ENCODE results near the gene NLN. TPM values are rescaled to one million over a fixed set of nuclear protein-coding genes. Genes with fewer than 3 reads are reported as not detected.
A peak's percentile ranks its signal among the peaks of the same experiment; 100 is the strongest.
"Not testable (repeated sequence)": the region's sequence is repeated elsewhere in the genome, so short reads cannot be mapped to it uniquely, and the experiment has no call there.

The NLN gene
- total RNA-seq, 2 donors from 2014 or later, result 1.8 to 2.3 TPM

- no peak overlapping the region for H3K27ac Mint-ChIP-seq
- H3K27me3 Mint-ChIP-seq, result no peaks in the 10 kb centered on the region
- H3K9me3 ChIP-seq (ENCODE audit: control insufficient read depth, low read length, poor library complexity, severe bottlenecking), result no peaks in the 10 kb centered on the region
- DNase-seq (no peak), ATAC-seq (no peak)
- no peak overlapping the region for H3K4me3 Mint-ChIP-seq
- H3K4me1 Mint-ChIP-seq, result peaks cover 11% of the 10 kb centered on the region
- peaks cover 5% of the 10 kb centered on the region for H3K36me3 Mint-ChIP-seq (ENCODE audit: low read depth)
Observed at GRCh38 chr5:65708145-65708544, 13.9 kb upstream of the NLN start.

GRCh38 chr5:65718576-65719310 is 3.3 kb upstream of the NLN start:
- DNase-seq (no peak), ATAC-seq (no peak)
- peak overlapping the region; percentile 96 for H3K4me3 Mint-ChIP-seq
- H3K4me1 Mint-ChIP-seq, result peaks cover 38% of the 10 kb centered on the region
- H3K27me3 Mint-ChIP-seq, result no peaks in the 10 kb centered on the region
- no peaks in the 10 kb centered on the region for H3K9me3 ChIP-seq (ENCODE audit: control insufficient read depth, low read length, poor library complexity, severe bottlenecking)
- H3K36me3 Mint-ChIP-seq (ENCODE audit: low read depth), result peaks cover 3% of the 10 kb centered on the region
- H3K27ac Mint-ChIP-seq, result no peak overlapping the region

GRCh38 chr5:65721050-65721719 is 820 bp upstream of the NLN start:
- DNase-seq (peak in 1 of 3 donors; percentile 7), ATAC-seq (peak; percentile 48)
- H3K9me3 ChIP-seq (ENCODE audit: control insufficient read depth, low read length, poor library complexity, severe bottlenecking), result no peaks in the 10 kb centered on the region
- peaks cover 24% of the 10 kb centered on the region for H3K4me1 Mint-ChIP-seq
- H3K27me3 Mint-ChIP-seq, result no peaks in the 10 kb centered on the region
- H3K36me3 Mint-ChIP-seq (ENCODE audit: low read depth), result no peaks in the 10 kb centered on the region
- no peak overlapping the region for H3K27ac Mint-ChIP-seq
- peak overlapping the region; percentile 96 for H3K4me3 Mint-ChIP-seq

GRCh38 chr5:65722575-65723403 is 784 bp downstream of the NLN start:
- H3K4me1 Mint-ChIP-seq, result peaks cover 24% of the 10 kb centered on the region
- H3K27me3 Mint-ChIP-seq, result no peaks in the 10 kb centered on the region
- no peak for DNase-seq
- ATAC-seq, result no peak
- H3K9me3 ChIP-seq (ENCODE audit: control insufficient read depth, low read length, poor library complexity, severe bottlenecking), result no peaks in the 10 kb centered on the region
- H3K27ac Mint-ChIP-seq, result peak overlapping the region; percentile 70
- no peaks in the 10 kb centered on the region for H3K36me3 Mint-ChIP-seq (ENCODE audit: low read depth)
- H3K4me3 Mint-ChIP-seq, result peak overlapping the region; percentile 96

GRCh38 chr5:65727491-65728156 is 5.6 kb downstream of the NLN start:
- DNase-seq (no peak), ATAC-seq (no peak)
- no peak overlapping the region for H3K4me3 Mint-ChIP-seq
- H3K9me3 ChIP-seq (ENCODE audit: control insufficient read depth, low read length, poor library complexity, severe bottlenecking), result no peaks in the 10 kb centered on the region
- peaks cover 14% of the 10 kb centered on the region for H3K4me1 Mint-ChIP-seq
- peaks cover 2% of the 10 kb centered on the region for H3K36me3 Mint-ChIP-seq (ENCODE audit: low read depth)
- no peak overlapping the region for H3K27ac Mint-ChIP-seq
- H3K27me3 Mint-ChIP-seq, result no peaks in the 10 kb centered on the region

GRCh38 chr5:65728218-65728617 is 6.2 kb downstream of the NLN start:
- no peaks in the 10 kb centered on the region for H3K9me3 ChIP-seq (ENCODE audit: control insufficient read depth, low read length, poor library complexity, severe bottlenecking)
- Mint-ChIP-seq H3K4me1 (peaks cover 8% of the 10 kb centered on the region), H3K27me3 (no peaks in the 10 kb centered on the region), H3K4me3 (no peak overlapping the region), H3K27ac (no peak overlapping the region), H3K36me3 (ENCODE audit: low read depth) (peaks cover 2% of the 10 kb centered on the region)
- DNase-seq, result no peak
- no peak for ATAC-seq

- no peak for ATAC-seq
Observed at GRCh38 chr5:65730910-65731309, 8.9 kb downstream of the NLN start.

GRCh38 chr5:65732046-65732445 is 10.0 kb downstream of the NLN start:
- H3K27me3 Mint-ChIP-seq; H3K36me3 Mint-ChIP-seq (ENCODE audit: low read depth); H3K9me3 ChIP-seq (ENCODE audit: control insufficient read depth, low read length, poor library complexity, severe bottlenecking); DNase-seq; ATAC-seq; H3K4me1 Mint-ChIP-seq: not testable (repeated sequence)
- Mint-ChIP-seq H3K27ac (peak overlapping the region; percentile 53), H3K4me3 (peak overlapping the region; percentile 13)

More at GRCh38 chr5:65730910-65731309, 8.9 kb downstream of the NLN start:
- no peak overlapping the region for H3K27ac Mint-ChIP-seq
- H3K27me3 Mint-ChIP-seq, result no peaks in the 10 kb centered on the region
- no peak for DNase-seq
- peaks cover 2% of the 10 kb centered on the region for H3K36me3 Mint-ChIP-seq (ENCODE audit: low read depth)
- H3K9me3 ChIP-seq (ENCODE audit: control insufficient read depth, low read length, poor library complexity, severe bottlenecking), result no peaks in the 10 kb centered on the region
- H3K4me1 Mint-ChIP-seq, result peaks cover 9% of the 10 kb centered on the region
- no peak overlapping the region for H3K4me3 Mint-ChIP-seq

- not testable (repeated sequence) for ATAC-seq; DNase-seq; H3K9me3 ChIP-seq (ENCODE audit: control insufficient read depth, low read length, poor library complexity, severe bottlenecking); H3K4me3 Mint-ChIP-seq; H3K4me1 Mint-ChIP-seq; H3K27ac Mint-ChIP-seq; H3K36me3 Mint-ChIP-seq (ENCODE audit: low read depth); H3K27me3 Mint-ChIP-seq
Observed at GRCh38 chr5:65734196-65734775, 12.3 kb downstream of the NLN start.

GRCh38 chr5:65734921-65735320 is 12.9 kb downstream of the NLN start:
- peaks cover 2% of the 10 kb centered on the region for H3K36me3 Mint-ChIP-seq (ENCODE audit: low read depth)
- H3K27ac Mint-ChIP-seq, result no peak overlapping the region
- ATAC-seq, result no peak
- peaks cover 8% of the 10 kb centered on the region for H3K4me1 Mint-ChIP-seq
- no peak for DNase-seq
- no peak overlapping the region for H3K4me3 Mint-ChIP-seq
- H3K9me3 ChIP-seq (ENCODE audit: control insufficient read depth, low read length, poor library complexity, severe bottlenecking), result no peaks in the 10 kb centered on the region
- H3K27me3 Mint-ChIP-seq, result no peaks in the 10 kb centered on the region

GRCh38 chr5:65736011-65736410 is 14.0 kb downstream of the NLN start:
- Mint-ChIP-seq H3K36me3 (ENCODE audit: low read depth) (no peaks in the 10 kb centered on the region), H3K4me3 (no peak overlapping the region), H3K4me1 (peaks cover 6% of the 10 kb centered on the region), H3K27ac (no peak overlapping the region), H3K27me3 (no peaks in the 10 kb centered on the region)
- ATAC-seq (no peak), DNase-seq (no peak)
- no peaks in the 10 kb centered on the region for H3K9me3 ChIP-seq (ENCODE audit: control insufficient read depth, low read length, poor library complexity, severe bottlenecking)

GRCh38 chr5:65737842-65738241 is 15.8 kb downstream of the NLN start:
- Mint-ChIP-seq H3K4me1 (peaks cover 2% of the 10 kb centered on the region), H3K4me3 (no peak overlapping the region), H3K36me3 (ENCODE audit: low read depth) (no peaks in the 10 kb centered on the region), H3K27me3 (no peaks in the 10 kb centered on the region), H3K27ac (no peak overlapping the region)
- ATAC-seq (no peak), DNase-seq (no peak)
- no peaks in the 10 kb centered on the region for H3K9me3 ChIP-seq (ENCODE audit: control insufficient read depth, low read length, poor library complexity, severe bottlenecking)
